PC-3 (cell line): Measurements from ENCODE around the gene CCSER1. TPM values are rescaled to one million over a fixed set of nuclear protein-coding genes. Genes with fewer than 3 reads are reported as not detected.
"Not testable (repeated sequence)": the region's sequence is repeated elsewhere in the genome, so short reads cannot be mapped to it uniquely, and the experiment has no call there.

Experiments used
- ATAC-seq: fragments of 200-7000 bp; cut with Tn5 transposase; 2 replicates; pipeline ENCODE4 v1.9.1; 2020; ENCODE audit warnings: mild to moderate bottlenecking, moderate library complexity
- BruUV-seq: library from RNA; stranded (reverse); fragments of 400-500 nt; replicated peaks from 2 replicates; lab custom pipeline; 2021; lab: Mats Ljungman, UMichigan
- CTCF ChIA-PET: fragments of 300-600 bp; sonication (Branson Sonifier 250); formaldehyde crosslinking; loops from one replicate; lab custom pipeline; 2022; ENCODE audit warnings: antibody characterized with exemption; lab: Charles Lee
- POLR2A ChIA-PET: fragments of 300-600 bp; sonication (Branson Sonifier 250); formaldehyde crosslinking; loops from one replicate; lab custom pipeline; 2022; ENCODE audit warnings: antibody characterized with exemption; ENCODE audit not compliant: unreplicated experiment; lab: Charles Lee
- DNase-seq: peaks from one replicate; pipeline ENCODE4 v3.0.0-alpha.2; 2015
- H2AFZ ChIP-seq: fragments of 300-600 bp; sonication (generic); 2 replicates; pipeline ENCODE4 v1.6.0; 2016; ENCODE audit warnings: antibody characterized with exemption, low read length
- H3F3A ChIP-seq: fragments of 300-600 bp; sonication (generic); one replicate; pipeline ENCODE4 v1.6.0; 2017; ENCODE audit warnings: antibody characterized with exemption, low read length, control low read depth, mild to moderate bottlenecking; ENCODE audit not compliant: unreplicated experiment
- H3K27ac ChIP-seq: fragments of 300-600 bp; sonication (generic); 2 replicates; pipeline ENCODE4 v1.5.1; 2016; ENCODE audit warnings: mild to moderate bottlenecking, low read length
- H3K27me3 ChIP-seq: fragments of 300-600 bp; sonication (generic); 2 replicates; pipeline ENCODE4 v1.6.1; 2016; ENCODE audit warnings: low read length, mixed read lengths
- H3K36me3 ChIP-seq: fragments of 300-600 bp; sonication (generic); 2 replicates; pipeline ENCODE4 v1.6.1; 2016; ENCODE audit warnings: low read depth, mixed run types, low read length, mixed read lengths
- H3K4me1 ChIP-seq: fragments of 300-600 bp; sonication (generic); 2 replicates; pipeline ENCODE4 v1.5.1; 2016; ENCODE audit warnings: low read length; ENCODE audit not compliant: insufficient read depth
- H3K4me2 ChIP-seq: fragments of 300-600 bp; sonication (generic); 2 replicates; pipeline ENCODE4 v1.6.0; 2016; ENCODE audit warnings: low read length
- H3K4me3 ChIP-seq: fragments of 300-600 bp; sonication (generic); 2 replicates; pipeline ENCODE4 v1.5.1; 2016; ENCODE audit warnings: mild to moderate bottlenecking, low read length, mixed read lengths
- H3K79me2 ChIP-seq: fragments of 300-600 bp; sonication (generic); 2 replicates; pipeline ENCODE4 v1.6.1; 2017; ENCODE audit warnings: low read length, mixed read lengths
- H3K9ac ChIP-seq: fragments of 300-600 bp; sonication (generic); 2 replicates; pipeline ENCODE4 v1.6.0; 2016; ENCODE audit warnings: mild to moderate bottlenecking, low read length
- H3K9me2 ChIP-seq: fragments of 300-600 bp; sonication (generic); replicated peaks from 2 replicates; pipeline ENCODE4 v1.6.1; 2016; ENCODE audit warnings: mixed run types, low read length, mixed read lengths
- H3K9me3 ChIP-seq: fragments of 300-600 bp; sonication (generic); 2 replicates; pipeline ENCODE4 v1.6.1; 2016; ENCODE audit warnings: low read length, mixed read lengths
- H4K20me1 ChIP-seq: fragments of 300-600 bp; sonication (generic); 2 replicates; pipeline ENCODE4 v1.6.1; 2016; ENCODE audit warnings: low read length, mixed read lengths
- EZH2 ChIP-seq: fragments of 300-600 bp; sonication (generic); IDR thresholded peaks from one replicate; pipeline ENCODE4 v1.6.1; 2017; ENCODE audit warnings: antibody characterized with exemption, mild to moderate bottlenecking, low read length; ENCODE audit not compliant: unreplicated experiment
- EZH2phosphoT487 ChIP-seq: fragments of 300-600 bp; sonication (generic); IDR thresholded peaks from 2 replicates; pipeline ENCODE4 v1.6.1; 2018; ENCODE audit warnings: mild to moderate bottlenecking, antibody characterized with exemption, low read length, borderline replicate concordance
- intact Hi-C: fragments of 100-400 bp; cut with micrococcal nuclease; formaldehyde crosslinking; loops from 2 replicates; pipeline ENCODE4 v1.9.0; 2023
- total RNA-seq: library from RNA; depleted of rRNA; stranded (reverse); fragments of >200 nt; gene quantifications from 2 replicates; pipeline ENCODE4 v1.2.3, GENCODE V29; 2014
- TF ChIP-seq, protein P1 (sequence below): fragments of 300-600 bp; sonication (generic); conservative IDR thresholded peaks from 2 replicates; pipeline ENCODE4 v1.5.1; 2017; ENCODE audit warnings: antibody characterized with exemption, low read depth, mild to moderate bottlenecking, low read length

Gene CCSER1
- total RNA-seq, 1 experiment from 2014 or later, result 6.0 TPM

DNA sequence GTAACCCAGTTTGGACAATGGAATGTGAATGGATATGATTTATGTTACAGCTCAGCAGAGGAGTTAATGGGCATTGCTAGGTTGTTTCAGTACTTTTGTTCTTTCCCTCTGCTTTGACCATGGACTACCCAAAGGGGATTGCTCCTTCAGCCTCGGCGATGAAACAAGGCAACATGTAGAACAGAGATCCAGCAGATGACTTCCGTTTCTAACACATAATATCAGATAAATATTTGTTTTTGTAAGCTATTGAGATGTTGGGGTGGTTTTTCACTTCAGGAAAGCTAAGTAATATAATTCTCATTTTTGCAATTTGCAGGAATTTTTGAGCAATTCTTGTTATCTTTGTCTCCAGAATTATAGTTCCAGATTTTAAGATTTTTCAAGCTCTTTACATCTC is 1241.9 kb downstream of the CCSER1 start:
- no peaks in the 10 kb centered on the region for H3K9me3 ChIP-seq
- ChIA-PET CTCF (no interaction called here), POLR2A (no interaction called here)
- H3K4me2 ChIP-seq, result no peak overlapping the region
- H3K9me2 ChIP-seq, result no peaks in the 10 kb centered on the region
- ATAC-seq (no peak), DNase-seq (no peak)
- H3K27ac ChIP-seq, result no peak overlapping the region
- TF ChIP-seq EZH2phosphoT487 (no peak), EZH2 (no peak)
- TF ChIP-seq, protein P1, sequence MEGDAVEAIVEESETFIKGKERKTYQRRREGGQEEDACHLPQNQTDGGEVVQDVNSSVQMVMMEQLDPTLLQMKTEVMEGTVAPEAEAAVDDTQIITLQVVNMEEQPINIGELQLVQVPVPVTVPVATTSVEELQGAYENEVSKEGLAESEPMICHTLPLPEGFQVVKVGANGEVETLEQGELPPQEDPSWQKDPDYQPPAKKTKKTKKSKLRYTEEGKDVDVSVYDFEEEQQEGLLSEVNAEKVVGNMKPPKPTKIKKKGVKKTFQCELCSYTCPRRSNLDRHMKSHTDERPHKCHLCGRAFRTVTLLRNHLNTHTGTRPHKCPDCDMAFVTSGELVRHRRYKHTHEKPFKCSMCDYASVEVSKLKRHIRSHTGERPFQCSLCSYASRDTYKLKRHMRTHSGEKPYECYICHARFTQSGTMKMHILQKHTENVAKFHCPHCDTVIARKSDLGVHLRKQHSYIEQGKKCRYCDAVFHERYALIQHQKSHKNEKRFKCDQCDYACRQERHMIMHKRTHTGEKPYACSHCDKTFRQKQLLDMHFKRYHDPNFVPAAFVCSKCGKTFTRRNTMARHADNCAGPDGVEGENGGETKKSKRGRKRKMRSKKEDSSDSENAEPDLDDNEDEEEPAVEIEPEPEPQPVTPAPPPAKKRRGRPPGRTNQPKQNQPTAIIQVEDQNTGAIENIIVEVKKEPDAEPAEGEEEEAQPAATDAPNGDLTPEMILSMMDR, result no peak
- no peak overlapping the region for H2AFZ ChIP-seq
- H3K4me3 ChIP-seq, result no peak overlapping the region
- intact Hi-C loops, result no loop called here
- H3F3A ChIP-seq, result no peaks in the 10 kb centered on the region
- no TSS peak for BruUV-seq
- H3K36me3 ChIP-seq, result no peaks in the 10 kb centered on the region
- H3K4me1 ChIP-seq, result no peaks in the 10 kb centered on the region
- no peaks in the 10 kb centered on the region for H3K79me2 ChIP-seq
- H3K27me3 ChIP-seq, result no peaks in the 10 kb centered on the region
- no peaks in the 10 kb centered on the region for H4K20me1 ChIP-seq
- no peak overlapping the region for H3K9ac ChIP-seq

DNA sequence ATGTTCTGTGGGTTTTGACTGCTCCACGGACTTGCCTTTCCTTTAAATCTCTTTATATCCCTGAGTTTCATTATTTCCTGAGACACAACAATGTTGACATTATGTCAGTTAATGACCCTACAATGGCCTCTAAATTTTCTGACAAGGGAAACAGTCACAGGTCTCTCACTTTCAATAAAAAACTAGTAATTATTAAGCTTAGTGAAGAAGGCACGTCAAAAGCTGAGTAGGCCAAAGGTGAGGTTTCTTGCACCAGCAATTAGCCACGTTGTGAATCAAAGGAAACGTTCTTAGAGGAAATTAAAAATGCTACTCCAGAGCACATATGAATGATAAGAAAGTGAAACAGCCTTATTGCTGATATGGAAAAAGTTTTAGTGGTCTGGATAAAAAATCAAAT is 1246.4 kb downstream of the CCSER1 start:
- DNase-seq (no peak), ATAC-seq (no peak)
- H3K4me1 ChIP-seq, result no peaks in the 10 kb centered on the region
- no peaks in the 10 kb centered on the region for H3K79me2 ChIP-seq
- no peaks in the 10 kb centered on the region for H3F3A ChIP-seq
- no peaks in the 10 kb centered on the region for H4K20me1 ChIP-seq
- POLR2A ChIA-PET, result no interaction called here
- TF ChIP-seq, protein P1, result no peak
- TF ChIP-seq EZH2phosphoT487 (no peak), EZH2 (no peak)
- no peaks in the 10 kb centered on the region for H3K36me3 ChIP-seq
- no peak overlapping the region for H3K9ac ChIP-seq
- H3K27ac ChIP-seq, result no peak overlapping the region
- H2AFZ ChIP-seq, result no peak overlapping the region
- CTCF ChIA-PET, result no interaction called here
- H3K9me3 ChIP-seq, result no peaks in the 10 kb centered on the region
- intact Hi-C loops, result no loop called here
- H3K9me2 ChIP-seq, result no peaks in the 10 kb centered on the region
- H3K4me3 ChIP-seq, result no peak overlapping the region
- no TSS peak for BruUV-seq
- H3K4me2 ChIP-seq, result no peak overlapping the region
- H3K27me3 ChIP-seq, result no peaks in the 10 kb centered on the region

DNA sequence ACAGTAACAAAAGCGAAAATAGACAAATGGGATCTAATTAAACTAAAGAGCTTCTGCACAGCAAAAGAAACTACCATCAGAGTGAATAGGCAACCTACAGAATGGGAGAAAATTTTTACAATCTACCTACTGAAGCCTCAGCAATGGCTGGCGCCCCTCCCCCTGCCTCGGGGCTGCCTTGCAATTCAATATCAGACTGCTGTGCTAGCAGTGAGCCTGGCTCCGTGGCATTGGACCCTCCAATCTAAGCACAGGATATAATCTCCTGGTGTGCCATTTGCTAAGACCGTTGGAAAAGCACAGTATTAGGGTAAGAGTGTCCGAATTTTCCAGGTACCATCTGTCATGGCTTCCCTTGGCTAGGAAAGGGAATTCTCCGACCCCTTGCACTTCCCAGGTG is 1278.2 kb downstream of the CCSER1 start:
- H3K27ac ChIP-seq, ATAC-seq, intact Hi-C loops, H3K4me2 ChIP-seq, H3K4me3 ChIP-seq, H2AFZ ChIP-seq, DNase-seq, H3K27me3 ChIP-seq, H3K9me3 ChIP-seq, BruUV-seq, H3K36me3 ChIP-seq, H3K9ac ChIP-seq, H3K79me2 ChIP-seq, CTCF ChIA-PET, H4K20me1 ChIP-seq, H3K4me1 ChIP-seq, H3F3A ChIP-seq, H3K9me2 ChIP-seq, POLR2A ChIA-PET: not testable (repeated sequence)
